Heart left ventricle (tissue), 16 donors: ENCODE results near the gene HYAL1. TPM values are rescaled to one million over a fixed set of nuclear protein-coding genes. Genes with fewer than 3 reads are reported as not detected.

ENCODE experiments used
- ATAC-seq, 4 donors: fragments of 200-7000 bp; cut with Tn5 transposase; one replicate each; pipeline ENCODE4 v1.9.1; 2020 to 2022; ENCODE audit warnings: moderate library complexity in 4 of 4, mild to moderate bottlenecking in 3 of 4, moderate number of reproducible peaks in 1 of 4
- DNase-seq, 5 donors: peaks; one replicate each; pipeline ENCODE4 v3.0.0-alpha.2; 2020
- H3K27ac ChIP-seq, 12 donors: fragments of 200-600 bp; sonication (generic) in 4 of 12; one replicate each; pipeline versions ENCODE4 v1.5.0 to v1.8.0; 2016 to 2022; ENCODE audit warnings: mild to moderate bottlenecking in 2 of 12
- H3K27me3 ChIP-seq, 9 donors: fragments of 200-600 bp; sonication (generic) in 2 of 9; one replicate each; pipeline versions ENCODE4 v1.5.1 to v1.8.0; 2016 to 2022; ENCODE audit warnings: mild to moderate bottlenecking in 3 of 9
- H3K36me3 ChIP-seq, 9 donors: fragments of 200-600 bp; sonication (generic) in 2 of 9; one replicate each; pipeline versions ENCODE4 v1.5.0 to v1.8.0; 2018 to 2022; ENCODE audit warnings: mild to moderate bottlenecking in 2 of 9
- H3K4me1 ChIP-seq, 12 donors: fragments of 200-600 bp; sonication (generic) in 4 of 12; one replicate each; pipeline versions ENCODE4 v1.5.0 to v1.8.0; 2016 to 2022; ENCODE audit warnings: mild to moderate bottlenecking in 3 of 12
- H3K4me3 ChIP-seq, 12 donors: fragments of 200-600 bp; sonication (generic) in 4 of 12; one replicate each; pipeline versions ENCODE4 v1.5.0 to v1.8.0; 2017 to 2022; ENCODE audit warnings: mild to moderate bottlenecking in 9 of 12, moderate library complexity in 4 of 12
- H3K9me3 ChIP-seq, 12 donors: fragments of 200-600 bp; sonication (generic) in 4 of 12; one replicate each; pipeline versions ENCODE4 v1.5.0 to v1.8.0; 2016 to 2022; ENCODE audit warnings: mild to moderate bottlenecking in 1 of 12
- CTCF ChIP-seq, 12 donors: fragments of 200-600 bp; sonication (generic) in 4 of 12; IDR thresholded peaks; one replicate each; pipeline versions ENCODE4 v1.5.0 to v1.8.0; 2018 to 2022; ENCODE audit warnings: antibody characterized with exemption in 12 of 12, mild to moderate bottlenecking in 5 of 12
- POLR2A ChIP-seq, 2 donors: fragments of 450-650 bp; IDR thresholded peaks; one replicate each; pipeline ENCODE4 v1.6.1; 2017; ENCODE audit warnings: antibody characterized with exemption in 2 of 2, mild to moderate bottlenecking in 2 of 2, moderate library complexity in 2 of 2
- WGBS, 4 donors: extraction: QIAGEN DNeasy Blood & Tissue Kit in 2 of 4; methylation state at CpG; one replicate each; pipeline versions ENCODE4 v1.1.5 to v1.1.7; 2013 to 2018; 5-methylcytosine and 5-hydroxymethylcytosine counted together
- intact Hi-C, 10 donors: fragments of 100-400 bp; cut with DNase I; formaldehyde crosslinking; loops; one replicate each; pipeline versions ENCODE4 v1.11.1 to v1.14.2; 2022
- polyA plus RNA-seq, 2 donors: library from polyadenylated mRNA; stranded (reverse); fragments of 200-250 nt; gene quantifications; one replicate each; pipeline ENCODE4 v1.2.3, GENCODE V29; 2013
- total RNA-seq, 9 donors: library from RNA; depleted of rRNA in 2 of 9; stranded (reverse); fragments of >200 nt in 2 of 9; fragmentation: NEBNext Ultra II Directional in 3 of 9; extraction: Animal tissue kit (Norgen Biotek cat#: 25700) in 3 of 9; gene quantifications; one replicate each; pipeline versions ENCODE4 v1.1.0 to v1.2.4, GENCODE V29; 2016 to 2023
- donor health status: ischemic (EF 13 %, LVEDD 7.1; RV severe dilation, severe dysfunction).
- donor health status: healthy with polysubstance abuse.
- donor health status: DM: no; HTN: yes; CAD: no.
- donor health status: DM: no; HTN: no; CAD: no.
- donor health status: ischemic (EF 25% LVEDD 6.9; RV normal size, moderate dysfunction).
- donor health status: ischemic (EF 25% LVEDD 5.7; RV mildly dilated, moderate dysfunction).
- donor health status: healthy.
- donor health status: DM: yes; HTN: yes; CAD: no.
- donor health status: ischemic (EF 35%, LVEDD 5.7; RV mildly dilated, moderate dysfunction).
- donor health status: nonischemic (EF 11% LVEDD 7.7; RV severe dilation, severe dysfunction).
- donor health status: DM: yes; HTN: yes; CAD: no.
- donor health status: PGD.
- donor health status: ischemic (EF 29% LVEDD 5.4; RV normal size, mild dysfunction).
- donor health status: nonischemic (EF 23%, LVEDD 6.1; RV moderate dilation, normal function).

Gene HYAL1
- total and polyA plus RNA-seq, 11 donors = 36.9 to 99.7 (median 57.8) TPM

GRCh38 chr3:50302095-50303012 lies 1.0 kb downstream of the HYAL1 start:
- Histone ChIP-seq H3K27ac (peak overlapping the region; percentile 75 to 97 (median 94)), H3K36me3 (peaks cover 0 to 15% (median 0%) of the 10 kb centered on the region in 9 donors), H3K4me1 (peaks cover 11 to 58% (median 43%) of the 10 kb centered on the region in 12 donors), H3K27me3 (no peaks in the 10 kb centered on the region), H3K9me3 (no peaks in the 10 kb centered on the region), H3K4me3 (peak overlapping the region; percentile 40 to 76 (median 58))
- DNase-seq (peak in 4 of 5 donors; percentile 25 to 65 (median 36)), ATAC-seq (no peak)
- intact Hi-C loops = loop anchor here in 4 of 10 donors (1.0 to 5.0 kb wide), 4 partner anchors 18 to 50 kb away; no protein-coding TSS in a partner anchor
- 60 to 83% (median 69%) methylated on average over 18 to 32 of the region's 32 CpGs for WGBS, 4 donors
- no peak for TF ChIP-seq CTCF (IDR thresholded peaks at IDR 0.05)
- no peak for TF ChIP-seq POLR2A (IDR thresholded peaks at IDR 0.05)

GRCh38 chr3:50300681-50301254 lies 2.6 kb downstream of the HYAL1 start:
- H3K27me3 ChIP-seq = no peaks in the 10 kb centered on the region
- TF ChIP-seq CTCF (IDR thresholded peaks at IDR 0.05) (no peak), POLR2A (IDR thresholded peaks at IDR 0.05) (no peak)
- intact Hi-C loops = loop anchor here in 2 of 10 donors (1.0 to 5.0 kb wide), 2 partner anchors 22 to 48 kb away; partner anchors contain the start of gene HYAL2 (in 1 of the 2)
- peak overlapping the region; percentile 75 to 97 (median 94) for H3K27ac ChIP-seq
- 79 to 90% (median 81%) methylated on average over 6 of the region's 6 CpGs for WGBS, 4 donors
- peaks cover 11 to 58% (median 43%) of the 10 kb centered on the region in 12 donors for H3K4me1 ChIP-seq
- no peaks in the 10 kb centered on the region for H3K9me3 ChIP-seq
- H3K36me3 ChIP-seq = peaks cover 0 to 15% (median 0%) of the 10 kb centered on the region in 9 donors
- H3K4me3 ChIP-seq = peak overlapping the region in 9 of 12 donors; percentile 56 to 81 (median 69)
- DNase-seq (no peak), ATAC-seq (no peak)

- no peak for ATAC-seq
- peak overlapping the region; percentile 75 to 97 (median 94) for H3K27ac ChIP-seq
- DNase-seq = peak in 3 of 5 donors; percentile 31 to 68 (median 60)
- no peaks in the 10 kb centered on the region for H3K9me3 ChIP-seq
- intact Hi-C loops = loop anchor here in 3 of 10 donors (1.0 to 10.0 kb wide), 3 partner anchors 22 to 365 kb away; partner anchors contain the start of gene HYAL2 (in 1 of the 3)
- no peak for TF ChIP-seq POLR2A (IDR thresholded peaks at IDR 0.05)
- no peak for TF ChIP-seq CTCF (IDR thresholded peaks at IDR 0.05)
- 47 to 50% (median 50%) methylated on average over 12 of the region's 12 CpGs for WGBS, 4 donors
- H3K4me1 ChIP-seq = peaks cover 11 to 58% (median 43%) of the 10 kb centered on the region in 12 donors
- H3K36me3 ChIP-seq = peaks cover 0 to 15% (median 0%) of the 10 kb centered on the region in 9 donors
- peak overlapping the region in 11 of 12 donors; percentile 27 to 81 (median 61) for H3K4me3 ChIP-seq
- no peaks in the 10 kb centered on the region for H3K27me3 ChIP-seq
These were observed 3.3 kb downstream of the HYAL1 start for GRCh38 chr3:50299929-50300680.
